ENCODE results near the gene USP27X.

The USP27X gene
- 5.1 to 9.4 (median 7.9) reads per million in 4 experiments for total RNA-seq

- peak; percentile 74 for DNase-seq
Measured at GRCh38 chrX:49878834-49879655, at the start of gene USP27X. Gene USP27X (plus strand): TSS chrX:49879484. CDS start chrX:49880308, 824 bp downstream.

- no peak for DNase-seq
Measured at GRCh38 chrX:49838374-49838773, 40.9 kb upstream of the USP27X start.

GRCh38 chrX:49840679-49841078 lies 38.6 kb upstream of the USP27X start:
- peak; percentile 6 for DNase-seq

- DNase-seq = no peak
Measured at GRCh38 chrX:49842621-49843020, 36.7 kb upstream of the USP27X start.

- no peak for DNase-seq
Measured at GRCh38 chrX:49844611-49845010, 34.7 kb upstream of the USP27X start.

GRCh38 chrX:49845701-49846403 lies 33.4 kb upstream of the USP27X start:
- DNase-seq = no peak

GRCh38 chrX:49846522-49846921 lies 32.8 kb upstream of the USP27X start:
- no peak for DNase-seq

GRCh38 chrX:49848275-49848674 lies 31.0 kb upstream of the USP27X start:
- DNase-seq = no peak

- no peak for DNase-seq
Measured at GRCh38 chrX:49850028-49850427, 29.3 kb upstream of the USP27X start.

GRCh38 chrX:49853661-49854060 lies 25.6 kb upstream of the USP27X start:
- no peak for DNase-seq

- no peak for DNase-seq
Measured at GRCh38 chrX:49856819-49857218, 22.5 kb upstream of the USP27X start.

- DNase-seq = no peak
Measured at GRCh38 chrX:49858341-49858740, 20.9 kb upstream of the USP27X start.

- no peak for DNase-seq
Measured at GRCh38 chrX:49859491-49859890, 19.8 kb upstream of the USP27X start.

- DNase-seq = no peak
Measured at GRCh38 chrX:49860867-49861535, 18.3 kb upstream of the USP27X start.

- no peak for DNase-seq
Measured at GRCh38 chrX:49862093-49862492, 17.2 kb upstream of the USP27X start.

GRCh38 chrX:49868739-49869138 lies 10.5 kb upstream of the USP27X start:
- no peak for DNase-seq

- no peak for DNase-seq
Measured at GRCh38 chrX:49876750-49877149, 2.5 kb upstream of the USP27X start.

GRCh38 chrX:49877397-49878101 lies 1.7 kb upstream of the USP27X start:
- DNase-seq = no peak

- no peak for DNase-seq
Measured at GRCh38 chrX:49878128-49878833, 1.0 kb upstream of the USP27X start.

- DNase-seq = no peak
Measured at GRCh38 chrX:49879656-49880277, 483 bp downstream of the USP27X start.

- no peak for DNase-seq
Measured at GRCh38 chrX:49880668-49881067, 1.4 kb downstream of the USP27X start.

All from effector CD8-positive, alpha-beta T cell (primary cell).